Activated gamma-delta T cell treated with anti-CD3 and anti-CD28 coated beads, Interleukin-2, amount 50 U/mL, for 16 hours (primary cell): Measurements from ENCODE around the gene SLC6A6.

Experiments used
- DNase-seq: peaks from one replicate; pipeline ENCODE4 v3.0.0-alpha.2; 2020; ENCODE audit warnings: low read depth

The SLC6A6 gene

GRCh38 chr3:14470461-14470860 lies 68.1 kb downstream of the SLC6A6 start:
- DNase-seq, result no peak

DNA sequence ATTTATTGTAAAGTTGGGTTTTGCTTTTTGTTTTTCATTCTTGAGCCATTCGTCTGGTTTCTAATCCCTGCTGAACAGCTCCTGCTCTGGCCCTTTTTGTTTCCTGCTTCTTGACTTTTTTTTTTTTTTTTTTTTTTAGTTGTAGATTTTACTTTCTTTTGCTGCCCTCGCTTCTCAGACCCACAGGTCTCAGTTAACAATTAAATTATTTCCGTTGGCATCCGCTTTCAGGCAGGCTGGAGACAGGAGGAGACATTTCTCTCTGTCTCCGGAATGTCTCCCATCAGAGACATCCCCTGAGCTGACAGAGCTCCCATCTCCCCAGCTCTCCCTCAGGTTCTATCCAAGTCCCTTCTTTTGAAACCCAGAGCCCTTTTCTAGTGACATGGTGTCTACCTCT lies 68.6 kb downstream of the SLC6A6 start:
- no peak for DNase-seq

GRCh38 chr3:14471690-14472089 lies 69.3 kb downstream of the SLC6A6 start:
- DNase-seq, result no peak

DNA sequence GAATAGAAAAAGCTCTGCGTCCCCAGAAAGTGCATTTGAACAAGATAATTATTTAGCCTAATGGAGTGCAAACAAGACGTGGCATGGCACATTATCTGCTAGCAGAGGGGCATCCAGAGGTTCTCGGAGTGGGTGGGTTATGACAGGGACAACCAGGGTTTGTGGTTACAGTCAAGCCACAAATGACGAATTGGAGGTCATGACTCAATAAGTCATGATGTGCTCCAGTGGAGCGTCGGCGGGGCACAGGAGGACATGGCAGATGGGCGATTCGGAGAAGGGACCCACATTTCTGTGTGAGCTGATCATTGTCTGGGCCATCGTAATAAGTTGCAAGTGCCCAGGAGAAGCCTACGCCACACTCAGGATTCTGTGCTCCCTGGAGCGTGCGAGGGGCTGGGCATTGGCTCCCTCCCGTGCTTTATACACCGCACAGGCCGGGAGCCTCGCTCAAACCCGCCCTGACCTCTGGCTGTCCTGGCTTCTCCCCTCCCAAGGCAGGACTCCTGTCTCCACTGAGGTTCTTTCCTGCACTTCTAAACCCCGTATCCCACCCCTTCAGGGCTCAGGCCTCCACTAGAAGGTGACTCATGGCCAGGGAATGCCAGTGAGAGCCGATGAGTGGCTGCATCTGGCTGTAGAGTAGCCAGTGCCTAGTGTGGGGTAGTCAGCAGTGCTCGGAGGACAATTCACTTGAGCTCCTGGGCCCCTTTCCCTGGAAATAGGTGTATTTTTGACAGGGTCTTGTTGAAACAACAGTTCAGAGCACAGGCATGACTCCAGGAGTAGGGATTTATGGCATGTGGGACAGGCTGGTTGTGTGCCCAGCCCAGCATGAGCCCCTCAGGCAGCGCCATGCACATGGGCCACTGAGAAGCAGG lies 70.3 kb downstream of the SLC6A6 start:
- DNase-seq, result no peak

DNA sequence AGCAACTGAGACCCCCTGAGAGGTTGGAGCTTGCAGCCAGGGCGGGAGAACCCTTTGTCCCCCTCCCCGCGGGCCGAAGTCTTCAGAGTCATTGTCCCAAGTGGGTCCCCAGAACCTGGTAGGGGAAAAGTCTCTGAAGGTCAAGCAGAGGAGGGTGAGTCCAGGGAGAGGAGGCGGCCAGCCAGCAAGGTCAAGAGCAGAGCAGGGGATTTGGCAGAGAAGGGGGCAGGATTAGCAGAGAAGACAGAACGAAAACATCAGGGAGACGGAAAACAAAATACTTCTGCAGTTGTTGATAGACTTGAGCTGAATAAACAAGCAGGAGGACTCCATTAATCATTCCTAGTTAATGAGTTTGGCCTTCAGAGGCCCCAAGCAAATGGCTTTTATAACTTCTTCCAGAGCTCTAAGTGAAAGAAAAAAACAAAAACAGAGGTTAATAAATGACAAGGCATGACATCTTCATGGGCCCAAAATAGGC lies 71.0 kb downstream of the SLC6A6 start:
- no peak for DNase-seq

GRCh38 chr3:14474363-14475081 lies 72.1 kb downstream of the SLC6A6 start:
- no peak for DNase-seq

- no peak for DNase-seq
Measured at GRCh38 chr3:14475621-14476020, 73.2 kb downstream of the SLC6A6 start.

GRCh38 chr3:14476583-14477265 lies 74.3 kb downstream of the SLC6A6 start:
- no peak for DNase-seq

- DNase-seq, result no peak
Measured at GRCh38 chr3:14477311-14477935, 75.0 kb downstream of the SLC6A6 start.

- DNase-seq, result no peak
Measured at GRCh38 chr3:14478956-14479550, 76.6 kb downstream of the SLC6A6 start.

DNA sequence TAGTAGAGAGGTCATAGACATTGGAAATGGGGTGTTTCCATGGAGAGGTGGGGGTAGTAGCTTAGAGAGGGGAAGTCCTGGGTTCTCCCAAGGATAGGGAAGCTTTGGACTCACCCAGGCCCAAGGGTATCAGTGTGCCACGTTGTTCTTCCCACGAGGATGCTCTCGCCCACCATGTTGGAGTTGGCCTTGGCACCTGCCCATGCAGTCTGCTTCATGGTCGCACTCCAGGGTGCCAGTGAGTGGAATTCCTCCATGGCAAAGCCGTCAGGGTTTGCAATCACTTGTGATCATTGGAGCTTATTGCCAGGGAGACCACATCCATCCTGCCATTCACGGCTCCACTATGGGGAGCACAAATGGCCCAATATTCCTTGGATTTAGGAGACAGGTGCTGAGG lies 77.2 kb downstream of the SLC6A6 start:
- DNase-seq, result no peak

GRCh38 chr3:14480207-14481017 lies 78.0 kb downstream of the SLC6A6 start:
- no peak for DNase-seq

DNA sequence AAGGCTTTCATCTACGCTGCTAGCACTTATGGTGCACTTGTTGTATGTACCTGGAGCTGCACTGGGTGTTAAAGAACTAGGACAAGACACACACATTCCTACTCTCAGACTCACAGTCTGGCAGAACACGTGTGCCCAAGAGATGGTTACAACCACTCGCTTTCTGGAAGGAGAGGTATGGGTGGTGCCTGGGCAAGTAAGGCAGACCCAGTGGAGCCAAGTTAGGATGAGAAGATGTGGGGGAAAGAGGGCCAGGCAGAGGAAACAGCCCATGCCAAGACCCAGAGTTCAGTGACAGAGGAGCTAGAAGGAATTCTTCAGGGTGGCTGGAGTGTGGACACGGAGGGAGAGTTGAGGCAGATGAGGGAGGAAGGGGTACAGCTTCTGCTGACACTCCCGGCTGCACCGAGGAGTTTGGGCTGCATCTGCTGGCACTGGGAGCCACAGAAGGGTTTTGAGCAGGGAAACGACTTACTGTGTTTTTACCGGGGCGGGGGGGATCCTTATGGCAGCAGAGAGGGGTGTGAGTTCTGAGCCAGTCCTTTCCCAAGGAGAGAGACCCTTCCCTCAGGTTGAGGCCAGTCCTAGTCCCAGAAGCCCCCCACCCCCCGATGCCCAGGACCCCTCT lies 78.7 kb downstream of the SLC6A6 start:
- DNase-seq, result no peak

GRCh38 chr3:14481646-14482036 lies 79.2 kb downstream of the SLC6A6 start:
- DNase-seq, result no peak

DNA sequence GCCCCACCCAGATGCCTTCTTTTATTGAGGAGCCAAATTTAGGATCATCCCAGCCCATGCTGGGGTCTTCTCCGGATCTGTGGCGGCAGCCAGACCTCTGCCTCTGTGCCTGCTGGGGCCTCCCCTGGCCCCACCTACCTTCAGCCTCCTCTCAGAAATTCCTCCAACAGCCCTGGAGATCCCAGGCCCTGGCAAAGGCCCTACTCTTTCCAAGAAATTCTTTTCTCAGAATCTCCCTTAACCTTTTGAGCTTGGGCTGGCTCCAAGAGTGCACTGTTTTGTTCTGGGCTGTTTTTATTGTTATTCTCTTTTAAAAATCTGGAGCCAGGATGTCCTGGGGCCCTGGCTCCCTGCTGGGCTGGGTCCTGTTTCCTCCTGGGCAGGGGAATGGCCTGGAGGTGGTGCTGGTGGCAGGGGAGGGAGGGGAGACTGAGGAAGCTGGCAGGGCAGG lies 79.9 kb downstream of the SLC6A6 start:
- no peak for DNase-seq

DNA sequence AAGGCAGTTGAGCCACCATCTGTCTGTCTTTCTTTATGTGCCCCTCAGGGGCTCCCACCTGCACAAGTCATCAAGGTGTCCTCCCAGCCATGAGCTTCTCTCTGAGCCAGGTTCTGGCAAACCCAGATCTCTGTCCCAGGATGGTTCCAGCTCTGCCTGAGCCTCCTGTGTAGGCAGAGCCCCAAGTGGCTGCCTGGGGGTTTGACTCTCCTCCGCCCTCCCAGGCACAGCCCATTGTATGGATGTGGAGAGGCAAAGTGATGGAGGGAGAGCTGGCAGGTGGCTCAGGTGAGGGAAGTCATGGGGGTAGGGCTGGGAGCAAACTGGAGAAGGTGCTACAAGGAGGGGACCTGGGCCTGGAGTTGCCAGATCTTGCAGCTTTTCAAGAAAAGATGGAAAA lies 80.9 kb downstream of the SLC6A6 start:
- DNase-seq, result no peak

DNA sequence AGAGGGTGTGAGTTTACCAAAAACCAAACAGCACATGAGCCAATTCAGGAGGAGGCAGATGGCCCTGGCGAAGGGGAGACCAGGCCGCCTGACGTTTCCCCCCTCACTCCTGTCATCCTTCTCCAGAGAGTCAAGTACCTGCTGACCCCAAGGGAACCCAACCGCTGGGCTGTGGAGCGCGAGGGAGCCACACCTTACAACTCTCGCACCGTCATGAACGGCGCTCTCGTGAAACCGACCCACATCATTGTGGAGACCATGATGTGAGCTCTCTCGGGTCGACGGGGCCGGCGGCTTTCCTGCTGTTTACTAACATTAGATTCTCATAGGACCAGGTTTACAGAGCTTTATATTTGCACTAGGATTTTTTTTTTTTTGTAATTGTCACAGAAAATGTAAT lies 82.3 kb downstream of the SLC6A6 start:
- DNase-seq, result no peak

DNA sequence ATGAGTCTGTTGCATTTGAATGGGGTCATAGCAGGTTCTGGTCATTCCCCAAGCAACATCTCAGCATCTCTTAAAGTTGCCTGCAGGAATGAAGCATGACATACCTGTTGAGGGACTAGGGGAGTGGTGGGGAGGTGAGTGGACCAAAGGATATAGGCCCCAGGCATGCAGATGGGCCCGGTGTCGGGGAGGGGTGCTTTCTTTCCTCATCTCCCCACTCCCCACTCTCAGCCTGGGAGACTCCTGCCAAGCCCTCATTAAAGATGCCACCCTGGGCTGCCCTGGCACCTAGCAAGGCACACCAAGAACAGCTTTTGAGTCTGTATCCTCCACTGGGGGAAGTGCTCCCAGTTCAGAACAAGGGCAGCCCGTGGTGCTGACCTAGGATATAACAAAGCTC lies 83.6 kb downstream of the SLC6A6 start:
- no peak for DNase-seq

GRCh38 chr3:14486460-14486859 lies 84.1 kb downstream of the SLC6A6 start:
- no peak for DNase-seq

- no peak for DNase-seq
Measured at GRCh38 chr3:14487086-14487485, 84.7 kb downstream of the SLC6A6 start.
